GM18951 (cell line): ENCODE results near the gene OTOS.

ENCODE experiments used
- POLR2A ChIP-seq: IDR thresholded peaks from 4 replicates; pipeline ENCODE4 v1.6.1; 2011; ENCODE audit warnings: mild to moderate bottlenecking; ENCODE audit not compliant: insufficient read length, insufficient read depth; ENCODE audit errors: extremely low read depth
- in situ Hi-C: fragments of 300-500 bp; cut with MboI; formaldehyde crosslinking; loops from one replicate; pipeline ENCODE4 v1.12.0; 2022; ENCODE audit warnings: low sequenced_read_pairs, mixed read lengths, inconsistent platforms; ENCODE audit not compliant: unreplicated experiment

OTOS gene

DNA sequence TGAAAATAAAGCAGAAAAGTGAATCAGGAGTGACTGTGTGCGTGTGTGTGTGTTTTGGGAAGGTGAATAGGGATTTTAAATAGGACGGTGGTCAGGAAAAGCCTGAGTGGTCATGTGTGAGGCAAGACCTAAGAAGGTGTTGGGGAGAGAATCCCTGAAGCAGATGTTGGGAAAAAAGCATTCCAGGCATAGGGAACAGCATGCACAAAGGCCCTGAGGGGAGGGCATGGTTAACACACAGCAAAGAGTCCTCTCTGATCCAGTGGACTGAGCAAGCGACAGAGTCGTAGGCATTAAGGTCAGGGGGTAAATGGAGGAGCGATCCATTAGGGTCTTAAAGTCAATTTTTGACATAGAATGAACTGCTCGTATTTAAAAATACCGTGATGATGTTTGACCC, 34.0 kb upstream of the OTOS start:
- TF ChIP-seq POLR2A, result no peak
- in situ Hi-C loops, result no loop called here

GRCh38 chr2:240172071-240172895, 31.8 kb upstream of the OTOS start:
- no peak for TF ChIP-seq POLR2A
- in situ Hi-C loops, result no loop called here

DNA sequence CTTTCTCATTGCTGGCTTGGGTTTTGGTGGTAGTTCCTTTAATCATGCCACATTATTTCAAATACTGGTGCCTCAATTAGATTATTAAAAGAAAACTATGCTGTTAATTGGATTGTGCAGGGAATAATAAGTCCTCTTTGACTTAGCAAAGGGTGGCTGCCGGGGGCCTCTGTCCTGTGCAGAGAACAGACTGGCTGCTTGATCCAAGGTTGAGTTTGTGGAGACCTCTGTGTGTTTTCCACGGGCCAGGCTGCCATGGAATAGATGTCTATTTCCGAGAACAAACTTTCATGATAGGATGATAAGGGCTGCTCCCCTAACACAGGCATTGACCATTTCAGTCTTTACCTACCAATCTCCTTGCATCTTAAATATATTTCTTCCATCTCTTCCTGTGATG, 30.4 kb upstream of the OTOS start:
- in situ Hi-C loops, result no loop called here
- TF ChIP-seq POLR2A, result no peak

- TF ChIP-seq POLR2A, result no peak
- in situ Hi-C loops, result no loop called here
Observed at GRCh38 chr2:240170354-240170735, 29.9 kb upstream of the OTOS start.

GRCh38 chr2:240169486-240170353, 29.3 kb upstream of the OTOS start:
- in situ Hi-C loops, result no loop called here
- no peak for TF ChIP-seq POLR2A

- in situ Hi-C loops, result no loop called here
- no peak for TF ChIP-seq POLR2A
Observed at GRCh38 chr2:240168546-240169361, 28.3 kb upstream of the OTOS start.

DNA sequence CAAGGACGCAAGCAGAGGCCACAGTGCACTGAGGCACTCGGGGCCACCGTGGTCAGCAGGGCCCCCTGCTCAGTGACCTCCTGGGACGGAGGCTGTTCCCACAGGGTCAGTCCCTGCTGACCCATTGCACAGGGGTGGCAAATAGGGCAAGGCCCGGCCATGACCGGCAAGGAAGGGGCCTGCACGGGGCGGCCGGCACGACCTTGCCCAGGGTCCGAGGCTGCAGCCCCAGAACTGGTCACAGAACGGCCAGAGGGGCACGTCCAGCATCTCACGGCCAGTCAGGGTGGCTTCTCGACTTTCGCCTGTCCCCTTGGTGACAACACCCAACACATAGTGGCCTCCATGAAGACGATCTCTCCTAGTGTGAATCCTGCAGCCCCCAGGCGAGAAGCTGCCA, 27.6 kb upstream of the OTOS start:
- no peak for TF ChIP-seq POLR2A
- in situ Hi-C loops, result no loop called here

- TF ChIP-seq POLR2A, result no peak
- in situ Hi-C loops, result no loop called here
Observed at GRCh38 chr2:240167588-240167880, 27.1 kb upstream of the OTOS start.

DNA sequence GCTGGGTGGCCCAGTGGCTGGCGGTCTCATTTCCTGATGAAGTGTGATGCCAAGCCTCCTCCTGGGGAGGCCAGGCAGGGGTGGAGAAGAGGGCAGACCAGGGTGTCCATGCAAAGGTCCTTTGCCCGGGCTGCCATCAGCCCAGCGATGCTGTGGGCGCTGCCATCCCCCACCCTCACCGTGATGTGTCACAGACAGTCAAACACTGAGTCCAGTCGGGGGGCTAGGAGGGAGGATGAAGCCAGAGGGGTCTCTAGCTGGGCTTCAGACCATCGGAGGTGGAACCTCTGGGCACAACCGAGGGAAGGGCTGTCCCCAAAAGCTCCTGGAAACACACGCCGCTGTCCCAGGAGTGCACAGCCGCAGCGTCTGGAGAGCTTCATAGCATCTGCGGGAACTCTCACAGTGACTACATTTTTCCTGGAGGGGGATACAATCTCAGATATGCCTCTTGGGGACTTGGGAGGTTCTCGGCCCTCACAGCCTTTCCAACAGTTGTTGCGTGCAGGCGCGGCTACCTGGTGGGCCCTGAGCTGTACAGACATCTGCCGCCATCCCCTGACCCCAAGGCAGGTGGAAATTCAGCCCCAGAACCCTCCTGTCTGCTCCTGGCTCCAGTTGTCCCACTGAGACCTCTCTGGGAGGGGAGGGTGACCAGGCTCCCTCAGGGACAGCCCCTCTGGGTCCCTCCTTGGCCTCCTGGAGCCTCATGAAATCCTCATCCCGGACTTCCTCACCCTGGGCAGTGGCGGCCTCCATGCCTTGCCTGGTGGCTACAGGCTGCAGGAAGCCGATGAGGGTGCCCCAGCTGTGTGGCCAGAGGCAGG, 26.5 kb upstream of the OTOS start:
- TF ChIP-seq POLR2A, result no peak
- in situ Hi-C loops, result no loop called here

- in situ Hi-C loops, result no loop called here
- no peak for TF ChIP-seq POLR2A
Observed at GRCh38 chr2:240166191-240166590, 25.7 kb upstream of the OTOS start.

GRCh38 chr2:240165661-240166060, 25.2 kb upstream of the OTOS start:
- in situ Hi-C loops, result no loop called here
- TF ChIP-seq POLR2A, result no peak

DNA sequence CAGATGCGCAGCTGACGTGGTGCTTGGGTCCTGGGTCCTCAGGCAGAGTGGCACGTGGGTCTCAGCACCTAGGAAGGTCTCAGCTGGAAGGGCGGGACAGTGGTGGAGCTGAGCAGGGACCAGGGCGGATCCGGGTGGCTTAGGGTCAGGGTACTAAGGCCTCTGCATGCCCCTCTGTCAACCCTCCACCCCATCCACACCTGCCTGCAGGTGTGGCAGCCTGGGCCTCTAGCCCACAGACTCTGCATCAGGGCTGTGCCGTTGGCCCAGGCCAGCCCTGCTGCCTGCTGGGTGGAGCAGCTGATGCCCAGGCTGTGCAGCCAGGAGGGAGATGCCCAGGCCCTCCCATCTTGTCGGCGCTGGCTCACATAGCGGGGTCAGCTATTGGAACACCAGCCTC, 24.6 kb upstream of the OTOS start:
- in situ Hi-C loops, result no loop called here
- TF ChIP-seq POLR2A, result no peak

DNA sequence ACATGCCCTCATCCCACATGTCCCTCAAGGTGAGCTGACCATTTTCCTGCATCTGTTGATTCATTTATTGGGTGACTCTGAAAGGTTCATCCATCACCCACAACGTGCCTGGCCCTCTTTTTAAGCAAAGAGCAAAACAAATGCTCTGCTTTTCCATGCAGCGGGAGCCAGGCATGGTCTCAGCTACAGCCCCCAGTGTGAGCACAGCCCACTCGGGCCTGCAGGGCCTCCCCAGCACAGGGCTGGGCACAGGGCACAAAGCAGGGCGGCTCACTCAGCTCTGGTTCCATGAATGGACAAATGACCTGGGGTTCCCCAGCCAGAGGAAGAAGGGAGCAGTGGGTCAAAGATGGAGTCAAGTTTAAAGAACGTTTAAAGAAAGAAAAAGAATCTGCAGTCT, 24.1 kb upstream of the OTOS start:
- no peak for TF ChIP-seq POLR2A
- in situ Hi-C loops, result no loop called here
